Stomach (tissue), 9 donors: ENCODE results near the gene NUSAP1. TPM values are rescaled to one million over a fixed set of nuclear protein-coding genes. Genes with fewer than 3 reads are reported as not detected.
"Not testable (repeated sequence)": the region's sequence is repeated elsewhere in the genome, so short reads cannot be mapped to it uniquely, and the experiment has no call there.

ENCODE experiments used
- DNase-seq, 2 donors: peaks; one replicate each; pipeline versions ENCODE4 v3.0.0 to v3.0.0-alpha.2; 2013 to 2019
- H3K27ac ChIP-seq, 5 donors: fragments of 200-600 bp in 4 of 5; sonication (generic) in 4 of 5; one replicate each; pipeline ENCODE4 v1.5.1; 2013 to 2019; ENCODE audit warnings: mild to moderate bottlenecking in 1 of 5, moderate library complexity in 1 of 5
- H3K27me3 ChIP-seq, 3 donors: fragments of 200-600 bp; sonication (generic); one replicate each; pipeline ENCODE4 v1.5.1; 2017 to 2019; ENCODE audit warnings: mixed run types in 1 of 3
- H3K36me3 ChIP-seq, 4 donors: fragments of 200-600 bp; sonication (generic); 1 replicate in 3 of 4; 2 replicates in 1 of 4; pipeline ENCODE4 v1.5.1; 2016 to 2019
- H3K4me1 ChIP-seq, 4 donors: fragments of 200-600 bp; sonication (generic); one replicate each; pipeline ENCODE4 v1.5.1; 2016 to 2019
- H3K4me3 ChIP-seq, 4 donors: fragments of 200-600 bp; sonication (generic) in 3 of 4; one replicate each; pipeline ENCODE4 v1.5.1; 2016 to 2019; ENCODE audit warnings: mild to moderate bottlenecking in 1 of 4
- H3K9me3 ChIP-seq, 4 donors: fragments of 200-600 bp; sonication (generic); one replicate each; pipeline ENCODE4 v1.5.1; 2016 to 2019
- CTCF ChIP-seq, 7 experiments: fragments of 450-650 bp in 4 of 7; fragments of 200-600 bp in 3 of 7; sonication (generic) in 3 of 7; IDR thresholded peaks; one replicate each; pipeline ENCODE4 v1.5.1; 2016 to 2019; ENCODE audit warnings: antibody characterized with exemption in 7 of 7, control low read depth in 2 of 7, mild to moderate bottlenecking in 1 of 7
- EP300 ChIP-seq: sonication (generic); formaldehyde crosslinking; IDR thresholded peaks from one replicate; pipeline ENCODE4 v1.6.1; 2017; ENCODE audit warnings: antibody characterized with exemption
- POLR2A ChIP-seq, 4 donors: fragments of 450-650 bp; IDR thresholded peaks; one replicate each; pipeline ENCODE4 v1.6.1; 2016; ENCODE audit warnings: antibody characterized with exemption in 4 of 4, control low read depth in 2 of 4, mild to moderate bottlenecking in 1 of 4, moderate library complexity in 1 of 4
- POLR2AphosphoS5 ChIP-seq, 3 donors: sonication (generic); formaldehyde crosslinking; IDR thresholded peaks; one replicate each; pipeline ENCODE4 v1.6.1; 2016; ENCODE audit warnings: antibody characterized with exemption in 3 of 3
- WGBS, 5 donors: extraction: QIAGEN DNeasy Blood & Tissue Kit in 3 of 5; methylation state at CpG; one replicate each; pipeline versions ENCODE4 v1.1.5 to v1.1.7; 2013 to 2018; 5-methylcytosine and 5-hydroxymethylcytosine counted together
- intact Hi-C: fragments of 100-400 bp; cut with DNase I; formaldehyde crosslinking; loops from one replicate; pipeline ENCODE4 v1.15.1; 2023; ENCODE audit warnings: low total_unique reads
- polyA plus RNA-seq, 3 donors: library from polyadenylated mRNA; stranded (reverse); fragments of 200-250 nt; gene quantifications; one replicate each; pipeline ENCODE4 v1.2.3, GENCODE V29; 2013
- total RNA-seq, 5 donors: library from RNA; depleted of rRNA; stranded (reverse); fragments of >200 nt; gene quantifications; one replicate each; pipeline versions ENCODE4 v1.1.0 to v1.2.3, GENCODE V29; 2014 to 2016
- donor health status: healthy with polysubstance abuse.
- donor health status: Bipolar disorder and iron deficiency.
- donor health status: healthy.

NUSAP1 gene
- total and polyA plus RNA-seq, 8 donors, result 2.9 to 55.8 (median 12.4) TPM

- Histone ChIP-seq H3K27ac (no peak overlapping the region), H3K4me3 (no peak overlapping the region), H3K36me3 (peaks cover 9 to 18% (median 9%) of the 10 kb centered on the region in 4 donors), H3K4me1 (no peaks in the 10 kb centered on the region), H3K9me3 (no peaks in the 10 kb centered on the region), H3K27me3 (no peaks in the 10 kb centered on the region)
- intact Hi-C loops, result no loop called here
- WGBS, 5 donors, result 85 to 92% (median 89%) methylated on average over 3 of the region's 3 CpGs
- TF ChIP-seq CTCF (IDR thresholded peaks at IDR 0.05) (no peak), POLR2AphosphoS5 (IDR thresholded peaks at IDR 0.05) (no peak), POLR2A (IDR thresholded peaks at IDR 0.05) (no peak), EP300 (no peak)
- no peak for DNase-seq
Observed at GRCh38 chr15:41304149-41304770, 28.4 kb upstream of the NUSAP1 start.

GRCh38 chr15:41307679-41308078 lies 25.0 kb upstream of the NUSAP1 start:
- Histone ChIP-seq H3K4me3 (no peak overlapping the region), H3K36me3 (peaks cover 0 to 30% (median 16%) of the 10 kb centered on the region in 4 donors), H3K9me3 (no peaks in the 10 kb centered on the region), H3K4me1 (no peaks in the 10 kb centered on the region), H3K27me3 (no peaks in the 10 kb centered on the region), H3K27ac (no peak overlapping the region)
- TF ChIP-seq CTCF (IDR thresholded peaks at IDR 0.05) (no peak), POLR2AphosphoS5 (IDR thresholded peaks at IDR 0.05) (no peak), EP300 (no peak), POLR2A (IDR thresholded peaks at IDR 0.05) (no peak)
- intact Hi-C loops, result no loop called here
- DNase-seq, result no peak
- WGBS, 5 donors, result 92 to 98% (median 94%) methylated on average over 5 of the region's 5 CpGs

- 95 to 100% (median 98%) methylated on average over 2 of the region's 2 CpGs for WGBS, 5 donors
- intact Hi-C loops, result no loop called here
- no peak for DNase-seq
- H3K36me3 ChIP-seq, result peaks cover 0 to 39% (median 21%) of the 10 kb centered on the region in 4 donors
- H3K4me3 ChIP-seq, result no peak overlapping the region
- H3K27ac ChIP-seq, result no peak overlapping the region
- no peaks in the 10 kb centered on the region for H3K9me3 ChIP-seq
- no peaks in the 10 kb centered on the region for H3K27me3 ChIP-seq
- TF ChIP-seq POLR2AphosphoS5 (IDR thresholded peaks at IDR 0.05) (no peak), POLR2A (IDR thresholded peaks at IDR 0.05) (no peak), EP300 (no peak), CTCF (IDR thresholded peaks at IDR 0.05) (no peak)
- H3K4me1 ChIP-seq, result no peaks in the 10 kb centered on the region
Observed at GRCh38 chr15:41309226-41309905, 23.3 kb upstream of the NUSAP1 start.

GRCh38 chr15:41320805-41321330 lies 11.8 kb upstream of the NUSAP1 start:
- WGBS, 5 donors, result 97 to 99% (median 98%) methylated on average over 15 to 36 of the region's 39 CpGs; no CpG with 5 or more reads in 1 of the 5 donors
- intact Hi-C loops, H3K4me1 ChIP-seq, H3K9me3 ChIP-seq, DNase-seq, H3K27me3 ChIP-seq, H3K36me3 ChIP-seq, H3K4me3 ChIP-seq, H3K27ac ChIP-seq: not testable (repeated sequence)

GRCh38 chr15:41323611-41324010 lies 9.1 kb upstream of the NUSAP1 start:
- 91 to 100% (median 97%) methylated on average over 1 of the region's 1 CpG for WGBS, 5 donors
- no peaks in the 10 kb centered on the region for H3K27me3 ChIP-seq
- no peak for TF ChIP-seq POLR2AphosphoS5 (IDR thresholded peaks at IDR 0.05)
- no peak for TF ChIP-seq EP300
- TF ChIP-seq CTCF (IDR thresholded peaks at IDR 0.05), result no peak
- no peak for TF ChIP-seq POLR2A (IDR thresholded peaks at IDR 0.05)
- no peak for DNase-seq
- intact Hi-C loops, result no loop called here
- no peaks in the 10 kb centered on the region for H3K36me3 ChIP-seq
- no peaks in the 10 kb centered on the region for H3K9me3 ChIP-seq
- H3K4me3 ChIP-seq, result no peak overlapping the region
- no peak overlapping the region for H3K27ac ChIP-seq
- H3K4me1 ChIP-seq, result no peaks in the 10 kb centered on the region
